Hepatocyte (in vitro differentiated cells): ENCODE measurements around the gene SSC5D. TPM values are rescaled to one million over a fixed set of nuclear protein-coding genes. Genes with fewer than 3 reads are reported as not detected.

Experiments used
- DNase-seq: peaks from one replicate; pipeline ENCODE4 v3.0.0-alpha.2; 2016; ENCODE audit warnings: low spot score
- H2AFZ ChIP-seq: fragments of 200-600 bp; sonication (generic); 2 replicates; pipeline ENCODE4 v1.6.0; 2016; ENCODE audit warnings: antibody characterized with exemption, mild to moderate bottlenecking
- H3K27ac ChIP-seq: fragments of 200-600 bp; sonication (generic); 2 replicates; pipeline ENCODE4 v1.5.1; 2016; ENCODE audit warnings: mild to moderate bottlenecking
- H3K27me3 ChIP-seq: fragments of 200-600 bp; sonication (generic); 2 replicates; pipeline ENCODE4 v1.6.1; 2016
- H3K36me3 ChIP-seq: fragments of 200-600 bp; sonication (generic); replicated peaks from 2 replicates; pipeline ENCODE4 v1.5.1; 2016; ENCODE audit warnings: low read depth; ENCODE audit not compliant: insufficient read depth
- H3K4me1 ChIP-seq: fragments of 200-600 bp; sonication (generic); 2 replicates; pipeline ENCODE4 v1.5.1; 2016; ENCODE audit warnings: mild to moderate bottlenecking, moderate library complexity; ENCODE audit not compliant: insufficient read depth
- H3K4me2 ChIP-seq: fragments of 200-600 bp; sonication (generic); 2 replicates; pipeline ENCODE4 v1.6.0; 2016
- H3K4me3 ChIP-seq: fragments of 200-600 bp; sonication (generic); 2 replicates; pipeline ENCODE4 v1.5.1; 2016; ENCODE audit warnings: mild to moderate bottlenecking
- H3K79me2 ChIP-seq: fragments of 200-600 bp; sonication (generic); 2 replicates; pipeline ENCODE4 v1.6.0; 2017; ENCODE audit warnings: mild to moderate bottlenecking
- H3K9me2 ChIP-seq: fragments of 200-600 bp; sonication (generic); replicated peaks from 2 replicates; pipeline ENCODE4 v1.6.0; 2017; ENCODE audit warnings: mild to moderate bottlenecking; ENCODE audit not compliant: insufficient read depth
- H3K9me3 ChIP-seq: fragments of 200-600 bp; sonication (generic); 2 replicates; pipeline ENCODE4 v1.5.1; 2016; ENCODE audit warnings: low read depth, mild to moderate bottlenecking
- H4K20me1 ChIP-seq: fragments of 200-600 bp; sonication (generic); 2 replicates; pipeline ENCODE4 v1.6.0; 2016; ENCODE audit warnings: mild to moderate bottlenecking; ENCODE audit not compliant: insufficient read depth, poor library complexity, severe bottlenecking
- EZH2 ChIP-seq: fragments of 200-600 bp; sonication (generic); IDR thresholded peaks from 2 replicates; pipeline ENCODE4 v1.6.1; 2016; ENCODE audit warnings: antibody characterized with exemption, mild to moderate bottlenecking, borderline replicate concordance
- EZH2phosphoT487 ChIP-seq: fragments of 200-600 bp; sonication (generic); IDR thresholded peaks from one replicate; pipeline ENCODE4 v1.6.1; 2018; ENCODE audit warnings: antibody characterized with exemption, mild to moderate bottlenecking, low read depth, moderate library complexity; ENCODE audit not compliant: unreplicated experiment, severe bottlenecking
- WGBS: methylation state at CpG from one replicate; pipeline ENCODE4 v1.1.6; 2016; ENCODE audit warnings: low lambda C conversion rate; ENCODE audit errors: missing lambda C conversion rate; 5-methylcytosine and 5-hydroxymethylcytosine counted together
- polyA plus RNA-seq: library from polyadenylated mRNA; unstranded; fragments of >200 nt; fragmentation: Nextera tagmentation; extraction: Ambion mirVana; gene quantifications from 2 replicates; pipeline ENCODE4 v1.2.1, GENCODE V29; 2016
- total RNA-seq: library from RNA; depleted of rRNA; stranded (reverse); fragments of >200 nt; gene quantifications from 2 replicates; pipeline ENCODE4 v1.2.3, GENCODE V29; 2014
- TF ChIP-seq, protein P1 (sequence below): fragments of 200-600 bp; sonication (generic); IDR thresholded peaks from 2 replicates; pipeline ENCODE4 v1.5.1; 2016; ENCODE audit warnings: antibody characterized with exemption, mild to moderate bottlenecking; ENCODE audit not compliant: poor library complexity

Gene SSC5D
- total and polyA plus RNA-seq, 2 experiments from 2014 or later, result 0.80 to 5.1 TPM

DNA sequence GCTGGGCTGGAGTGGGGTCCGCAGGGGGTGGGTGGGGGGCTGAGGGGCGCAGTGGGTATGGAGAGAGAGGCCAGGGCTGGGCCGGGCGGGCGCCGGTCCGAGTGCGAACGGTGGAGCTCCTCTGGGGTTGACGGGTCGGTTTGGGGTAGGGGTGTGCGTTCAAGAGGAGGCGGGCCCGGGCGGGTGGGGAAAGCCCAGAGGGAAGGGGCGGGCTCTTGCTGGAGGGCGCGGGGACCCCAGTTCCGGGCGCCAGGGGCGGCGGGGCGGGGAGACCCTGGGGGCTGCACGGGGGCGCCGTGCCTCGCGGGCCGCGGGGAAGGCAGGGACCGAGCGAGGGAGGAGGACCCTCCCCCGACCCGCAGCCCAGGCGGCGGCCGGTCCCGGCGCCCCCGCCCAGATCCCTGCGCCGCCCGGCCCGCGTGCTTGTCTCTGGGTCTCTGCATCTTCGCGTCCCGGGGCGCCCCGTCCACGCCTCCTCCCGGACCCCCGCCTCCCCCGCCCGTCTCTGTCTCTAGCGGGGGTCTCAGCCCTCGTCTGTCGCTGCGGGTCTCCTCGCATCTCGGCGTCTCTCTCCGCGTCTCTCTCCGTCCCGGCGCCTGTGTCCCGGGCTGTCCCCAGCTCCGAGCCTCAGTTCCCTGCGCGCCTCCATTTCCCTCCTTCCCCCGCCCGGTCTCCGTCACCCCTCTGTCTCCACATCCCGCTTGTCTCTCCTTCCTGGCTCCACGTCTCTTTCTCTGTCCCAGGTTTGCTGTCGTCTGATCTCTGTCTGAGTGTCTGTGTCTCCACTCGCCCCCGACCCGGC, 36.9 kb upstream of the SSC5D start:
- DNase-seq, result no peak
- Histone ChIP-seq H3K27ac (no peak overlapping the region), H3K4me1 (peaks cover 11% of the 10 kb centered on the region), H3K36me3 (no peaks in the 10 kb centered on the region), H3K4me2 (peak overlapping the region; percentile 89), H3K9me3 (no peaks in the 10 kb centered on the region), H3K27me3 (peaks cover 40% of the 10 kb centered on the region), H2AFZ (peak overlapping the region; percentile 15), H3K79me2 (no peaks in the 10 kb centered on the region), H3K4me3 (no peak overlapping the region), H3K9me2 (no peaks in the 10 kb centered on the region), H4K20me1 (no peaks in the 10 kb centered on the region)
- TF ChIP-seq, protein P1, sequence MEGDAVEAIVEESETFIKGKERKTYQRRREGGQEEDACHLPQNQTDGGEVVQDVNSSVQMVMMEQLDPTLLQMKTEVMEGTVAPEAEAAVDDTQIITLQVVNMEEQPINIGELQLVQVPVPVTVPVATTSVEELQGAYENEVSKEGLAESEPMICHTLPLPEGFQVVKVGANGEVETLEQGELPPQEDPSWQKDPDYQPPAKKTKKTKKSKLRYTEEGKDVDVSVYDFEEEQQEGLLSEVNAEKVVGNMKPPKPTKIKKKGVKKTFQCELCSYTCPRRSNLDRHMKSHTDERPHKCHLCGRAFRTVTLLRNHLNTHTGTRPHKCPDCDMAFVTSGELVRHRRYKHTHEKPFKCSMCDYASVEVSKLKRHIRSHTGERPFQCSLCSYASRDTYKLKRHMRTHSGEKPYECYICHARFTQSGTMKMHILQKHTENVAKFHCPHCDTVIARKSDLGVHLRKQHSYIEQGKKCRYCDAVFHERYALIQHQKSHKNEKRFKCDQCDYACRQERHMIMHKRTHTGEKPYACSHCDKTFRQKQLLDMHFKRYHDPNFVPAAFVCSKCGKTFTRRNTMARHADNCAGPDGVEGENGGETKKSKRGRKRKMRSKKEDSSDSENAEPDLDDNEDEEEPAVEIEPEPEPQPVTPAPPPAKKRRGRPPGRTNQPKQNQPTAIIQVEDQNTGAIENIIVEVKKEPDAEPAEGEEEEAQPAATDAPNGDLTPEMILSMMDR, result no peak
- peak; percentile 63 for TF ChIP-seq EZH2phosphoT487
- no peak for TF ChIP-seq EZH2
- 2% methylated on average over 7 of the region's 80 CpGs for WGBS

DNA sequence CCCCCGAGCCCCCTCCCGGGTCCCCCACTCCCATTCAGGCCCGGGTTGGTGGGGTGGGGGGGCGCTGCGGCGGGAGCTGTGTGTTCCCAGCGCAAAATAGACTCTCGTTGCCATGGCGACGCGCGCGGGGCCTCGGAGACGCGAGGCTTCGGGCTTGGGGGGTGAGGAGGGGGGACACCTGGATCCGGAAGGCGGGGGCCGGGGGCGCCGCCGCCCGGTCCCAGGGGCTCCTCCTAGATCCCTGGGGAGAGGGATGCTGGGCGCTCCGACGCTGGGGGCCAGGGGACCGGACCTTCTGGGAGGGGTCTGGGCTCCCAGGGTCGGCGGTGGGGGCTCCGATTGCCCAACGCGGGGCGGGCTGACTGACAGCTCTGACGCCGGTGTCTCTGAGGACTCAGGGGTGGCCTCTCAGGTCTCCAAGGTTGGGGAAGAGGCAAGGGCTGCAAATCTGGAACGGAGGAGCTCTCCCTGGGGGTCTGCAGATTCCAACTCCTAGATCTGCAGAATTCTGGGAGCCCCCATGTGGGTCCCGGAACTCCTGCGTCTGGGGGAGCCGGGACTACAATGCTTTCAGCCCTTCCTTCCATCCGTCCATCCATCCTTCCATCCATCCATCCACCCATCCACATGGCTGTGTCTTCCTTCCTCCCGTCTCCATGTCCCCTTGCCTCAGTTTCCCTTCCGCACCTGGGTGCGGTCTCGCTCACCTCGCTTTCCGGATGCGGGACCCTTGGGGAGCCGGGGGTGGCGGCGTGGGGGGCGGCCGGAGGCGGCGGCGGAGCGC, 36.1 kb upstream of the SSC5D start:
- Histone ChIP-seq H3K27me3 (peaks cover 35% of the 10 kb centered on the region), H2AFZ (peak overlapping the region; percentile 15), H3K4me2 (peak overlapping the region; percentile 89), H3K79me2 (no peaks in the 10 kb centered on the region), H4K20me1 (no peaks in the 10 kb centered on the region), H3K36me3 (no peaks in the 10 kb centered on the region), H3K4me1 (peaks cover 11% of the 10 kb centered on the region), H3K27ac (no peak overlapping the region), H3K9me3 (no peaks in the 10 kb centered on the region), H3K9me2 (no peaks in the 10 kb centered on the region), H3K4me3 (no peak overlapping the region)
- WGBS, result 7% methylated on average over 22 of the region's 57 CpGs
- no peak for DNase-seq
- peak; percentile 73 for TF ChIP-seq EZH2
- TF ChIP-seq EZH2phosphoT487, result no peak

DNA sequence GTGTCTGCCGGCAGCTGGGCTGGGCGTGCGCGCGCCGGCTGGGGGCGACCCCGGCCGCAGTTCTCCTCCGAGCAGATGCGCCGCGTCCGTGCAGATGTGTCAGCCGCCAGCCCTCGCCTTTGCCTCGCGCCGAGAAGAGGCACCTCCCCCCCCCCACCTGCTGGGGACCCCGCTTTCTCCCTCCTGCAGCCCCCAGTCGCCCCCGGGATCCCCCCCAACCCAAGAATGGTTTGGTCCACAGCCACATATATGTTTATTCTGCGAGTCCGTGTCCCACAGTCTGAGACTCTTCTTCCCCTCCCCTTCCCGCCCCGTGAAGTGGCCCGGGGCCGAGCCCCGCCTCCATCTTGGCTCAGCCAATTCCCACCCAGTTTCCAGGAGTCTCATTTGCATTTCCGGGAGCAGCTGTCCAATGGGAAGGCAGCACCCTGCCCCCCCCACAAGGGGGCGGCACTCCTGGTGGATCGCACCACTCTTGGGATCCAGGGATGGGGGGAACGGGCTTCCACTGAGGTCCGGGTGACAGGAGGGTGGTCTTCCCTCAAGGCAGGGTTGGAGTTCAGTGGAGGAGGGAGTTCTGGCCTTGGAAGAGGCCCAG, 35.4 kb upstream of the SSC5D start:
- H3K4me3 ChIP-seq, result no peak overlapping the region
- peaks cover 11% of the 10 kb centered on the region for H3K4me1 ChIP-seq
- H3K27me3 ChIP-seq, result peaks cover 28% of the 10 kb centered on the region
- DNase-seq, result peak; percentile 78
- no peak overlapping the region for H3K27ac ChIP-seq
- no peaks in the 10 kb centered on the region for H3K79me2 ChIP-seq
- H3K36me3 ChIP-seq, result no peaks in the 10 kb centered on the region
- H3K9me3 ChIP-seq, result no peaks in the 10 kb centered on the region
- H2AFZ ChIP-seq, result no peak overlapping the region
- H4K20me1 ChIP-seq, result no peaks in the 10 kb centered on the region
- peak overlapping the region; percentile 89 for H3K4me2 ChIP-seq
- H3K9me2 ChIP-seq, result no peaks in the 10 kb centered on the region
- 18% methylated on average over 7 of the region's 34 CpGs for WGBS
- TF ChIP-seq EZH2, result no peak

DNA sequence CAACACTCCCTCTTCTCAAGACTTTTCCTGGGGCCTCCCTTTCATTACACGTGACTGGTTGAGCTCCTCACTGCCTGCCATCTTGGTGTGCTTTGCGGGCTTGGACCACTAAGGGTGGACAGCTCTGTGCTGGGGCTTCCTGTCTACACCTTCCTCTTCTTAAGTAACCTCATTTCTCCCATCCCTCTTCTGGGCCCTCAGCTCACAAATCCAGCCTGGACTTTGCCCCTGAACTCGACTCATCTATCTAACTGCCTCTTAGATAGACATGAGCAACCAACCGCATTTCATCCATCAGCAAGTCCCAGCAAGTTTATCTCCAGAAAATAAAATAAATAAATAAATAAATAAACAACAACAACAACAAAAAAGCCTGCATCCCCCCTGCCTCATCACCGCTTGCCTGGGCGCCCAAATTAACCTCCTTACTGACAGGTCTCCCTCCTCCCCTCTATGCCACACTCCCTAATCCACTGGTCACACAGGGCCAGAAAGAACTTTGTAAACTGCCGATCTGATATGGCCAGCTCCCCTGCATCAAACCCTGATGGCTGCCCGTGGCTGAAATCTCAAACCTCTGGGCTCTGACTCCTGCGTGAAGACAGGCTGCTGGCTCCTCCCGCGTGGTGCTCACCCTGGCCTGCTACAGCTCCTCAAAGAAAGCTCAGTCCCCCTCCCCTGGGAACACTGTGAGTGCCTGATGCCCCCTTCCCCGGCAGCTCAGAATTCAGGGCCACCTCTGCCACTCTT, 34.5 kb upstream of the SSC5D start:
- Histone ChIP-seq H3K27me3 (peaks cover 28% of the 10 kb centered on the region), H3K4me2 (no peak overlapping the region), H3K79me2 (peaks cover under 1% of the 10 kb centered on the region), H3K4me1 (peaks cover 11% of the 10 kb centered on the region), H2AFZ (no peak overlapping the region), H3K9me3 (no peaks in the 10 kb centered on the region), H3K36me3 (no peaks in the 10 kb centered on the region), H3K27ac (no peak overlapping the region), H3K4me3 (no peak overlapping the region), H3K9me2 (no peaks in the 10 kb centered on the region), H4K20me1 (no peaks in the 10 kb centered on the region)
- TF ChIP-seq, protein P1, result no peak
- TF ChIP-seq EZH2, result no peak
- TF ChIP-seq EZH2phosphoT487, result no peak
- no peak for DNase-seq
- 88% methylated on average over 12 of the region's 12 CpGs for WGBS
